ENCODE results near the gene GOPC. TPM values are rescaled to one million over a fixed set of nuclear protein-coding genes. Genes with fewer than 3 reads are reported as not detected.

The GOPC gene
- polyA plus RNA-seq, 1 donor from 2014 or later: 69.2 TPM

GRCh38 chr6:117549611-117550010, 52.7 kb downstream of the GOPC start:
- no peak overlapping the region for H2AFZ ChIP-seq (ENCODE audit: low read depth, low read length)
- TF ChIP-seq EZH2 (IDR thresholded peaks at IDR 0.05; ENCODE audit: borderline replicate concordance, insufficient read depth, low read length, poor library complexity, severe bottlenecking) (no peak), SMC3 (conservative IDR thresholded peaks at IDR 0.05; ENCODE audit: poor library complexity) (no peak), TAF1 (IDR thresholded peaks at IDR 0.05; ENCODE audit: low read depth) (no peak), EP300 (conservative IDR thresholded peaks at IDR 0.05; ENCODE audit: poor library complexity, severe bottlenecking) (no peak), POLR2AphosphoS5 (IDR thresholded peaks at IDR 0.05) (no peak), MXI1 (conservative IDR thresholded peaks at IDR 0.05; ENCODE audit: poor library complexity, severe bottlenecking) (no peak), RAD21 (conservative IDR thresholded peaks at IDR 0.05) (no peak), CTCF (IDR thresholded peaks at IDR 0.05; ENCODE audit: poor library complexity, severe bottlenecking) (no peak), REST (IDR thresholded peaks at IDR 0.05; ENCODE audit: borderline replicate concordance) (no peak)
- H3K9me2 ChIP-seq (ENCODE audit: insufficient read depth, low read length): no peaks in the 10 kb centered on the region
- H3K27me3 ChIP-seq (ENCODE audit: insufficient read depth, low read depth, low read length): no peaks in the 10 kb centered on the region
- no peak overlapping the region for H3K9ac ChIP-seq (ENCODE audit: low read length)
- no peaks in the 10 kb centered on the region for H4K20me1 ChIP-seq (ENCODE audit: insufficient read depth)
- H3K4me2 ChIP-seq (ENCODE audit: low read length): no peak overlapping the region
- no peak overlapping the region for H3K4me3 ChIP-seq (ENCODE audit: low read length)
- no peaks in the 10 kb centered on the region for H3K79me2 ChIP-seq (replicated peaks; ENCODE audit: insufficient read depth, low read length)
- H3K27ac ChIP-seq (ENCODE audit: low read length): no peak overlapping the region
- H3K9me3 ChIP-seq (ENCODE audit: low read length): no peaks in the 10 kb centered on the region
- H3F3A ChIP-seq (ENCODE audit: insufficient read depth, low read length, poor library complexity, severe bottlenecking): no peaks in the 10 kb centered on the region
- H3K36me3 ChIP-seq (ENCODE audit: insufficient read depth, low read length): no peaks in the 10 kb centered on the region

GRCh38 chr6:117548797-117549301, 53.5 kb downstream of the GOPC start:
- no peak overlapping the region for H3K4me3 ChIP-seq (ENCODE audit: low read length)
- no peak overlapping the region for H3K4me2 ChIP-seq (ENCODE audit: low read length)
- no peak overlapping the region for H3K9ac ChIP-seq (ENCODE audit: low read length)
- no peaks in the 10 kb centered on the region for H4K20me1 ChIP-seq (ENCODE audit: insufficient read depth)
- H3K9me2 ChIP-seq (ENCODE audit: insufficient read depth, low read length): no peaks in the 10 kb centered on the region
- no peaks in the 10 kb centered on the region for H3K79me2 ChIP-seq (replicated peaks; ENCODE audit: insufficient read depth, low read length)
- TF ChIP-seq CTCF (IDR thresholded peaks at IDR 0.05; ENCODE audit: poor library complexity, severe bottlenecking): no peak
- TF ChIP-seq POLR2AphosphoS5 (IDR thresholded peaks at IDR 0.05): no peak
- TF ChIP-seq RAD21 (conservative IDR thresholded peaks at IDR 0.05): no peak
- TF ChIP-seq EZH2 (IDR thresholded peaks at IDR 0.05; ENCODE audit: borderline replicate concordance, insufficient read depth, low read length, poor library complexity, severe bottlenecking): no peak
- no peak for TF ChIP-seq SMC3 (conservative IDR thresholded peaks at IDR 0.05; ENCODE audit: poor library complexity)
- no peak for TF ChIP-seq MXI1 (conservative IDR thresholded peaks at IDR 0.05; ENCODE audit: poor library complexity, severe bottlenecking)
- no peak for TF ChIP-seq TAF1 (IDR thresholded peaks at IDR 0.05; ENCODE audit: low read depth)
- TF ChIP-seq REST (IDR thresholded peaks at IDR 0.05; ENCODE audit: borderline replicate concordance): no peak
- no peak for TF ChIP-seq EP300 (conservative IDR thresholded peaks at IDR 0.05; ENCODE audit: poor library complexity, severe bottlenecking)
- no peak overlapping the region for H2AFZ ChIP-seq (ENCODE audit: low read depth, low read length)
- no peak overlapping the region for H3K27ac ChIP-seq (ENCODE audit: low read length)
- no peaks in the 10 kb centered on the region for H3K27me3 ChIP-seq (ENCODE audit: insufficient read depth, low read depth, low read length)
- no peaks in the 10 kb centered on the region for H3K36me3 ChIP-seq (ENCODE audit: insufficient read depth, low read length)
- no peaks in the 10 kb centered on the region for H3K9me3 ChIP-seq (ENCODE audit: low read length)
- no peaks in the 10 kb centered on the region for H3F3A ChIP-seq (ENCODE audit: insufficient read depth, low read length, poor library complexity, severe bottlenecking)
